ENCODE results near the gene SIN3A. TPM values are rescaled to one million over a fixed set of nuclear protein-coding genes. Genes with fewer than 3 reads are reported as not detected.

The SIN3A gene
- total and polyA plus RNA-seq, 2 of the 4 experiments (the other 2 are of a cell fraction) = 21.2 to 31.5 TPM

- TF ChIP-seq MXI1 (IDR thresholded peaks at IDR 0.05; ENCODE audit: borderline replicate concordance, low read depth, low read length) (no peak), BHLHE40 (IDR thresholded peaks at IDR 0.05; ENCODE audit: low read depth, low read length) (no peak)
Observed at GRCh38 chr15:75352186-75353080, 99.1 kb downstream of the SIN3A start (continued).

DNA sequence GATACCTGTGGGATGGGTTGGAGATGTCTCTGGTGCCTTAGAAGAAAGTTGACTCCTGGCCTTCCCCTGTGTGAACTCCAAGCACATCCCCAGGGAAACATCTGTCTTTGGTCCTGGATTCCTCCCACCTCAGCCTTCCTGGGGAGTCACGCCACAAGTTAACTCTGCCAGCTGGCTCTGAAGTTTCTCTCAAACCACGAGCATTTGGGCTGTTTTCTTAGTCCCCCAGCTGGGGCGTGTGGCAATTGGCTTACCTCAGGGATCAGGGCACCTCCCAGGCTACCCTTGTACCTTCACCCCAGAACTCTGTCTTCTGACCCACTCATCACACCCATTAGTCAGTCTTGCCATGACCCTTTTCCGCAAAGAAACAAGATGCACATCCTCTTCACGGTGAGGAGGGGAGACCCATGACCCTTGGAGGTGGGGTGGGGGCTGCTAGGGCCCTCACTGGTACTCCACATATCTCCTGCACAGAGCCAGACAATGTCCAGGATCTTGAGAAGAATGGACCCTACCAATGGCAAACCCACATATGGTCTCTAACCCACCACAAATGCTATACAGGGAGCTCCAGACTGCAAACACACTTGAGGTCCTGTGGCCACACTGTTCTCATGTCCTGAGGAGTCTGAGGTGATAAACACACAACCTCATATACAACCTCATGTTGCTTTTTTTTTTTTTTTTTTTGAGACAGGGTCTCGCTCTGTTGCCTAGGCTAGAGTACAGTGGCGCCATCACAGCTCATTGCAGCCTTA is 100.7 kb downstream of the SIN3A start:
- Histone ChIP-seq H2BK20ac (ENCODE audit: low read depth, low read length) (no peak overlapping the region), H4K5ac (ENCODE audit: low read depth, low read length) (no peak overlapping the region), H3K23ac (ENCODE audit: low read depth, low read length) (no peak overlapping the region), H3K14ac (replicated peaks; ENCODE audit: low read depth, low read length) (no peak overlapping the region), H3K27me3 (ENCODE audit: control insufficient read depth, insufficient read depth, low read length) (peaks cover 2% of the 10 kb centered on the region; the same call in 1 of the 2 replicates), H4K91ac (ENCODE audit: insufficient read depth, low read depth, low read length) (no peak overlapping the region), H2AK5ac (ENCODE audit: low read depth, low read length) (no peak overlapping the region), H3K79me1 (ENCODE audit: low read depth in 1 of 2, low read length in 2 of 2) (no peaks in the 10 kb centered on the region), H4K8ac (ENCODE audit: low read depth in 2 of 2, low read length in 2 of 2) (no peak overlapping the region), H3K18ac (ENCODE audit: low read depth, low read length) (no peak overlapping the region), H4K20me1 (ENCODE audit: insufficient read depth, low read length) (no peaks in the 10 kb centered on the region; the same call in 1 of the 2 replicates), H3K9ac (ENCODE audit: low read depth, low read length) (no peak overlapping the region), H3K56ac (ENCODE audit: extremely low read depth, insufficient read depth, low read length) (no peak overlapping the region), H3K4me2 (ENCODE audit: low read depth, low read length) (no peak overlapping the region), H2BK5ac (ENCODE audit: low read depth, low read length, poor library complexity, severe bottlenecking) (no peak overlapping the region), H3K27ac (ENCODE audit: insufficient read depth, low read length) (no peak overlapping the region), H3K36me3 (ENCODE audit: control insufficient read depth, insufficient read depth, low read length) (peaks cover 9% of the 10 kb centered on the region), H2BK15ac (ENCODE audit: low read depth, low read length) (no peak overlapping the region), H3K4me3 (ENCODE audit: insufficient read depth, low read depth, low read length) (no peak overlapping the region), H3K4me1 (ENCODE audit: control insufficient read depth, insufficient read depth, low read length) (peaks cover 3% of the 10 kb centered on the region; the same call in 1 of the 2 replicates), H3K9me3 (ENCODE audit: control insufficient read depth, insufficient read depth, low read length) (no peaks in the 10 kb centered on the region), H2BK120ac (ENCODE audit: low read depth, low read length) (no peak overlapping the region), H3K9me1 (ENCODE audit: insufficient read depth, low read length) (peaks cover 20% of the 10 kb centered on the region), H2AK9ac (replicated peaks; ENCODE audit: low read depth, low read length, poor library complexity) (no peak overlapping the region), H2AFZ (replicated peaks; ENCODE audit: low read length, poor library complexity) (no peak overlapping the region), H3K4ac (ENCODE audit: low read depth, low read length) (no peak overlapping the region)
- intact Hi-C loops (cut with micrococcal nuclease) = no loop called here
- in situ Hi-C loops (cut with MboI; ENCODE audit: low sequenced_read_pairs) = no loop called here
- ATAC-seq (ENCODE audit: low read depth) (no peak), DNase-seq (no peak)
- ChIA-PET CTCF (no interaction called here), POLR2A (ENCODE audit: unreplicated experiment) (no interaction called here)
- no TSS peak for BruUV-seq (replicated peaks)
- WGBS, 2 experiments (ENCODE audit: extremely low coverage in 2 of 2, insufficient read length in 1 of 2) = 80% methylated on average over 1 of the region's 7 CpGs; no CpG with 5 or more reads in 1 of the 2 experiments
- dilution Hi-C loops (cut with HindIII; ENCODE audit: low sequenced_read_pairs, unreplicated experiment) = no loop called here
- no peak for TF ChIP-seq CHD1 (IDR thresholded peaks at IDR 0.05; ENCODE audit: low read depth, low read length)
- no peak for TF ChIP-seq MAFK (IDR thresholded peaks at IDR 0.05; ENCODE audit: low read depth, low read length)
- TF ChIP-seq MAZ (IDR thresholded peaks at IDR 0.05; ENCODE audit: borderline replicate concordance, low read depth, low read length) = no peak
- no peak for TF ChIP-seq ELK1 (IDR thresholded peaks at IDR 0.05; ENCODE audit: borderline replicate concordance, low read depth, low read length)
- no peak for TF ChIP-seq FOS (IDR thresholded peaks at IDR 0.05; ENCODE audit: low read depth, low read length)
- TF ChIP-seq NFE2L2 (IDR thresholded peaks at IDR 0.05; ENCODE audit: low read depth, low read length) = no peak
- no peak for TF ChIP-seq CTCF (conservative IDR thresholded peaks at IDR 0.05; ENCODE audit: low read depth, low read length)
- TF ChIP-seq, protein P1, sequence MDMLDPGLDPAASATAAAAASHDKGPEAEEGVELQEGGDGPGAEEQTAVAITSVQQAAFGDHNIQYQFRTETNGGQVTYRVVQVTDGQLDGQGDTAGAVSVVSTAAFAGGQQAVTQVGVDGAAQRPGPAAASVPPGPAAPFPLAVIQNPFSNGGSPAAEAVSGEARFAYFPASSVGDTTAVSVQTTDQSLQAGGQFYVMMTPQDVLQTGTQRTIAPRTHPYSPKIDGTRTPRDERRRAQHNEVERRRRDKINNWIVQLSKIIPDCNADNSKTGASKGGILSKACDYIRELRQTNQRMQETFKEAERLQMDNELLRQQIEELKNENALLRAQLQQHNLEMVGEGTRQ (IDR thresholded peaks at IDR 0.05; ENCODE audit: low read depth, low read length) = no peak

All from IMR-90 (cell line).